H9 (cell line): ENCODE measurements around the gene C11orf91. TPM values are rescaled to one million over a fixed set of nuclear protein-coding genes. Genes with fewer than 3 reads are reported as not detected.

ENCODE experiments used
- DNase-seq: peaks from one replicate; pipeline ENCODE4 v3.0.0-alpha.2; 2017
- H2AFZ ChIP-seq: one replicate; pipeline ENCODE4 v1.6.1; 2013; ENCODE audit warnings: mild to moderate bottlenecking, low read length, control low read depth, moderate library complexity
- H2AK5ac ChIP-seq: 2 replicates; pipeline ENCODE4 v1.6.1; 2013; ENCODE audit warnings: low read length, control low read depth, mixed read lengths; ENCODE audit not compliant: insufficient read length
- H2BK120ac ChIP-seq: one replicate; pipeline ENCODE4 v1.6.1; 2013; ENCODE audit warnings: low read depth, mild to moderate bottlenecking, low read length, control low read depth, inconsistent platforms; ENCODE audit not compliant: poor library complexity, severe bottlenecking
- H2BK12ac ChIP-seq: 2 replicates; pipeline ENCODE4 v1.6.1; 2013; ENCODE audit warnings: low read length, control low read depth, mixed read lengths, low read depth; ENCODE audit not compliant: insufficient read length
- H2BK15ac ChIP-seq: 2 replicates; pipeline ENCODE4 v1.6.1; 2013; ENCODE audit warnings: low read depth, low read length, control low read depth
- H2BK20ac ChIP-seq: one replicate; pipeline ENCODE4 v1.6.1; 2013; ENCODE audit warnings: low read depth, mild to moderate bottlenecking, low read length, control low read depth, inconsistent platforms; ENCODE audit not compliant: poor library complexity, severe bottlenecking
- H2BK5ac ChIP-seq: 2 replicates; pipeline ENCODE4 v1.6.1; 2013; ENCODE audit warnings: low read length, control low read depth, mixed read lengths; ENCODE audit not compliant: insufficient read length
- H3K14ac ChIP-seq: 2 replicates; pipeline ENCODE4 v1.6.1; 2013; ENCODE audit warnings: low read length, control low read depth; ENCODE audit not compliant: insufficient read depth
- H3K18ac ChIP-seq: 2 replicates; pipeline ENCODE4 v1.6.1; 2013; ENCODE audit warnings: low read depth, mild to moderate bottlenecking, mixed read lengths, low read length, control low read depth; ENCODE audit not compliant: insufficient read length
- H3K23ac ChIP-seq: 2 replicates; pipeline ENCODE4 v1.6.1; 2013; ENCODE audit warnings: low read length, control low read depth, mixed read lengths, low read depth; ENCODE audit not compliant: insufficient read length
- H3K23me2 ChIP-seq: 2 replicates; pipeline ENCODE4 v1.6.1; 2013; ENCODE audit warnings: low read depth, mild to moderate bottlenecking, mixed read lengths, low read length, control low read depth; ENCODE audit not compliant: insufficient read length, poor library complexity, severe bottlenecking
- H3K27ac ChIP-seq: 2 replicates; pipeline ENCODE4 v1.5.1; 2013; ENCODE audit warnings: low read length, control low read depth, mixed read lengths, low read depth; ENCODE audit not compliant: insufficient read length
- H3K27me3 ChIP-seq: 2 replicates; pipeline ENCODE4 v1.6.1; 2013; ENCODE audit warnings: low read length, control low read depth, inconsistent platforms; ENCODE audit not compliant: insufficient read depth
- H3K4ac ChIP-seq: 2 replicates; pipeline ENCODE4 v1.6.1; 2013; ENCODE audit warnings: low read depth, mild to moderate bottlenecking, control low read depth, inconsistent platforms, low read length, moderate library complexity
- H3K4me1 ChIP-seq: 2 replicates; pipeline ENCODE4 v1.6.1; 2013; ENCODE audit warnings: low read length, control low read depth, inconsistent platforms; ENCODE audit not compliant: insufficient read depth
- H3K4me2 ChIP-seq: 2 replicates; pipeline ENCODE4 v1.6.1; 2013; ENCODE audit warnings: low read length, control low read depth, mixed read lengths; ENCODE audit not compliant: insufficient read length, insufficient read depth
- H3K56ac ChIP-seq: 2 replicates; pipeline ENCODE4 v1.6.1; 2013; ENCODE audit warnings: low read depth, mild to moderate bottlenecking, mixed read lengths, low read length, control low read depth; ENCODE audit not compliant: insufficient read length
- H3K79me1 ChIP-seq: 2 replicates; pipeline ENCODE4 v1.6.1; 2013; ENCODE audit warnings: low read depth, mild to moderate bottlenecking, moderate library complexity, low read length, control low read depth, inconsistent platforms; ENCODE audit not compliant: insufficient read depth, poor library complexity, severe bottlenecking
- H3K79me2 ChIP-seq: 2 replicates; pipeline ENCODE4 v1.6.1; 2013; ENCODE audit warnings: low read length, control low read depth, inconsistent platforms; ENCODE audit not compliant: insufficient read depth
- H3K9ac ChIP-seq: 2 replicates; pipeline ENCODE4 v1.6.1; 2013; ENCODE audit warnings: low read length, control low read depth, mixed read lengths; ENCODE audit not compliant: insufficient read length; ENCODE audit errors: extremely low read depth
- H3K9me3 ChIP-seq: one replicate; pipeline ENCODE4 v1.6.1; 2013; ENCODE audit warnings: low read depth, low read length, inconsistent platforms; ENCODE audit not compliant: control insufficient read depth
- H3T11ph ChIP-seq: one replicate; pipeline ENCODE4 v1.6.1; 2013; ENCODE audit warnings: mild to moderate bottlenecking, low read length, control low read depth, inconsistent platforms
- H4K20me1 ChIP-seq: one replicate; pipeline ENCODE4 v1.6.1; 2013; ENCODE audit not compliant: control insufficient read depth, insufficient read length, insufficient read depth
- H4K5ac ChIP-seq: 2 replicates; pipeline ENCODE4 v1.6.1; 2013; ENCODE audit warnings: low read depth, mild to moderate bottlenecking, mixed read lengths, low read length, control low read depth; ENCODE audit not compliant: insufficient read length
- H4K8ac ChIP-seq: replicated peaks from 2 replicates; pipeline ENCODE4 v1.6.1; 2013; ENCODE audit warnings: low read length, control low read depth, mixed read lengths, low read depth; ENCODE audit not compliant: insufficient read length
- H4K91ac ChIP-seq: 2 replicates; pipeline ENCODE4 v1.6.1; 2013; ENCODE audit warnings: low read depth, mild to moderate bottlenecking, moderate library complexity, mixed read lengths, low read length, control low read depth; ENCODE audit not compliant: insufficient read length
- H3K27ac Mint-ChIP-seq, 3 experiments: 2 replicates in 2 of 3; 3 replicates in 1 of 3; pipeline ENCODE4 v1.8.0; 2020 to 2021; ENCODE audit warnings: mixed read lengths in 3 of 3, mild to moderate bottlenecking in 1 of 3, moderate library complexity in 1 of 3
- H3K27me3 Mint-ChIP-seq: 2 replicates; pipeline ENCODE4 v1.8.0; 2021; ENCODE audit warnings: low read depth, mild to moderate bottlenecking, moderate library complexity, mixed read lengths
- H3K36me3 Mint-ChIP-seq, 3 experiments: 2 replicates in 2 of 3; 3 replicates in 1 of 3; pipeline ENCODE4 v1.8.0; 2020 to 2021; ENCODE audit warnings: low read depth in 3 of 3, mixed read lengths in 3 of 3; ENCODE audit not compliant: insufficient read depth in 1 of 3
- H3K4me1 Mint-ChIP-seq, 2 experiments: 2 replicates each; pipeline ENCODE4 v1.8.0; 2020; ENCODE audit warnings: mixed read lengths in 2 of 2
- H3K4me3 Mint-ChIP-seq, 2 experiments: 2 replicates in 1 of 2; 3 replicates in 1 of 2; pipeline ENCODE4 v1.8.0; 2020 to 2021; ENCODE audit warnings: mild to moderate bottlenecking in 2 of 2, mixed read lengths in 2 of 2, moderate library complexity in 1 of 2
- H3K9me3 Mint-ChIP-seq, 2 experiments: 2 replicates in 1 of 2; 3 replicates in 1 of 2; pipeline ENCODE4 v1.8.0; 2020; ENCODE audit warnings: mild to moderate bottlenecking in 2 of 2, mixed read lengths in 2 of 2, moderate library complexity in 1 of 2
- CTCF ChIP-seq: fragments of 200-600 bp; sonication (generic); conservative IDR thresholded peaks from 3 replicates; pipeline ENCODE4 v1.8.0; 2021; ENCODE audit warnings: antibody characterized with exemption, mild to moderate bottlenecking
- WGBS: extraction: QIAGEN DNeasy Blood & Tissue Kit; methylation state at CpG from one replicate; pipeline ENCODE4 v1.1.7; 2013; ENCODE audit warnings: missing lambda C conversion rate, low lambda C conversion rate, mixed read lengths; ENCODE audit not compliant: insufficient read length; ENCODE audit errors: extremely low coverage; 5-methylcytosine and 5-hydroxymethylcytosine counted together
- total RNA-seq: library from RNA; stranded (reverse); gene quantifications from 2 replicates; pipeline ENCODE4 v1.2.1, GENCODE V29; 2021

Gene C11orf91
- total RNA-seq, 1 experiment from 2014 or later = not detected

- Mint-ChIP-seq H3K36me3 (peaks cover 3 to 14% (median 8%) of the 10 kb centered on the region in 3 experiments), H3K27me3 (no peaks in the 10 kb centered on the region), H3K9me3 (peaks cover 10 to 11% of the 10 kb centered on the region in 2 experiments; a peak in 4 of 5 replicates), H3K4me1 (peaks cover 43 to 51% of the 10 kb centered on the region in 2 experiments), H3K27ac (peak overlapping the region in 1 of 3 experiments; percentile 82; a peak in 1 of 7 replicates), H3K4me3 (no peak overlapping the region)
- no peak overlapping the region for H2BK12ac ChIP-seq
- H3K79me1 ChIP-seq = no peaks in the 10 kb centered on the region
- no peaks in the 10 kb centered on the region for H3K9me3 ChIP-seq
- H3K27ac ChIP-seq = no peak overlapping the region
- no CpG with 5 or more reads among the region's 6 CpGs for WGBS
- H3T11ph ChIP-seq = no peak overlapping the region
- H3K79me2 ChIP-seq = no peaks in the 10 kb centered on the region
- peaks cover 9% of the 10 kb centered on the region; the same call in 1 of the 2 replicates for H3K4me1 ChIP-seq
- no peak overlapping the region for H3K4ac ChIP-seq
- no peak overlapping the region for H3K56ac ChIP-seq
- H2BK20ac ChIP-seq = no peak overlapping the region
- H2BK5ac ChIP-seq = no peak overlapping the region
- H4K91ac ChIP-seq = no peak overlapping the region
- no peak overlapping the region for H3K4me2 ChIP-seq
- H4K20me1 ChIP-seq = no peaks in the 10 kb centered on the region
- no peak overlapping the region for H3K14ac ChIP-seq
- no peak for TF ChIP-seq CTCF
- no peak overlapping the region for H3K9ac ChIP-seq
- H3K18ac ChIP-seq = no peak overlapping the region
- no peak overlapping the region for H4K8ac ChIP-seq
- DNase-seq = no peak
- H2AK5ac ChIP-seq = no peak overlapping the region
- H3K23ac ChIP-seq = no peak overlapping the region
- no peaks in the 10 kb centered on the region for H3K23me2 ChIP-seq
- H3K27me3 ChIP-seq = no peaks in the 10 kb centered on the region
- H2BK120ac ChIP-seq = no peak overlapping the region
- H2BK15ac ChIP-seq = no peak overlapping the region
- H2AFZ ChIP-seq = no peak overlapping the region
- H4K5ac ChIP-seq = no peak overlapping the region
Observed at GRCh38 chr11:33665350-33666106, 35.1 kb downstream of the C11orf91 start.
